Nucleus accumbens (tissue), 56 donors: ENCODE data around the gene MAP2K5.
"Not testable (repeated sequence)": the region's sequence is repeated elsewhere in the genome, so short reads cannot be mapped to it uniquely, and the experiment has no call there.

Source experiments
- DNase-seq, 56 donors: peaks; one replicate each; lab custom pipeline; 2025; lab: John Stamatoyannopoulos, UW

Gene MAP2K5

DNA sequence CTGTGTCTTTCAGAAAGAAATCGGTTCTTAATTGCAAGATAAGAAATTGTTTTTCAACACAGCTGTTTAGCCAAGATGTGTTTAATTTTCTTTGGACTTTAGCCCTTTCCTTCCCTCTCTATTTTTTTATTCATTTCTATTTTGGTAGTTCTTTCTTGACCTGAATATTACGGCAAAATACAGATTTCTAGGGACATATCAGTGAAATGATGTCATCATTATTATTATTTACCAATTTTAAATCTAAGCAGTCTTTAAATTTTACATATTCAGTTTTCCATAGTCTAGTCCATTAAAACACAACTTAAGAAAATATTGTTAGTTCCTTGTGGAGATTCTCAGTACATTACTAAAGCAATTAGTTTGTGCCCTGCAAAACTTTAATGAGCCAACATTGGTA lies 104.3 kb downstream of the MAP2K5 start:
- no peak for DNase-seq

DNA sequence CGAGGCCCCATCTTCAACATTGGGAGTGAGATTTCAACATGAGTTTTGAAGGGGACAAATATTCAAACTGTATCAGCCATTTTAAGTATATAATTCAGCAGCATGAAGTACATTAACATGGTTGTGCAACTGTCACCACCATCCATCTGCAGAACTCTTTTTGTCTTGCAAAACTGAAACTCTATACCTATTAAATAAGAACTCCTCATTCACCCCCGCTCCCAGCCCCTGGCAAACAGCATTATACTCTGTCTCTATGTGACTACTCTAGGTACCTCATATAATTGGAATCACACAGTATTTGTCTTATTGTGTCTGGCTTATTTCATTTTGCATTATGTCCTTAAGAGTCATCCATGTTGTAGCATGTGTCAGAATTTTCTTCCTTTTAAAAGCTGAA lies 110.1 kb downstream of the MAP2K5 start:
- DNase-seq = no peak

DNA sequence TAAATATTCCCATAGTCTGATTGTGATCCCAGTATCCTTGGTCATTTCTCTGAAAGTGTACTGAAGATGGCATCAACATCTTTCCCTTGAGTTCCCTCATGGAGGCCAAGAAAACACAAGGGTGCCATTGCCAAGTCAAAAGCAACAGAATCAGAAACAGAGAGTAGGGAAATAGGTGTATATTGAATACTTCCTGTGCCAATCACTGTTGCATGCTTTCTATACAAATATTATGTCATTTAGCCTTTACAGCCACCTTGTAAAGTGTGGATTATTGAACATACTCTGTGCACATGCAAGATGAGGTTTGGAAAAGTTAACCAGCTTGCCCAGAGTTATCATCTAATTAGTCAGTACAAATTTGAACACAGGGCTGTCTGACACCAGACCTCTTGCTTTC lies 117.9 kb downstream of the MAP2K5 start:
- no peak for DNase-seq

DNA sequence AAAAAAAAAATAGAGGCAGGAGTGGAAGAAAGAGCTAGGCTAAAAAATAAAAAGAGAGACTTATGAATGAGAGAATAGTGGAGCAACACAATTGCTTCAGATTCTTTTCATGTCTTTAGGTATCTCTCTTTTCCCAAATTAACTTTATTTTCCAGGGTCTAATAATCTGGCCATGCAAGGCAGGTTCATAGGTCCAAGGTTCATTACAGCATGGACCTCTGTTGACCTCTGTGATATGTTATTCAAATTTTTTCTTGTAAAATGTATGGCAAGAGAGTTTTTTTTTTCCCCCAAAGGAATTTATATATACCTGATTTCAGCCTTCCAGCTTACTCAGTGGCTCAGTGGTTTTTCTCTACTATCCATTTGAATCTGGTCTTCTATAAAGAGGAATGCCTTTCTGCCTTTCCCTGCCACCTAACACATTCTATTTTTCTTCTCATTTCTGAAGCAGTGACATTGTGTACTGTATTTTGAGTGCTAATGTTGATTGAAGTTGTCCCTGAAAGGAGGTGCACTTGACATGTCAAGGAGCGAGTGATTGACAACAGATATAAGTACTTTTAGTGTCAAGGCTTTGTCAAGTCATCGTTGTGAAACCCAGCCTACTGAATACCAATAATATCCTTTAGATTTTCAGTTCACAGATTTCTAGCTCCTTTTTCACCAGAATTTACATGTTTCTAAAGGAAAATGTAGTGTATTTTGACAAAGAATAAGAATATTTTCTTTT lies 118.5 kb downstream of the MAP2K5 start:
- no peak for DNase-seq

DNA sequence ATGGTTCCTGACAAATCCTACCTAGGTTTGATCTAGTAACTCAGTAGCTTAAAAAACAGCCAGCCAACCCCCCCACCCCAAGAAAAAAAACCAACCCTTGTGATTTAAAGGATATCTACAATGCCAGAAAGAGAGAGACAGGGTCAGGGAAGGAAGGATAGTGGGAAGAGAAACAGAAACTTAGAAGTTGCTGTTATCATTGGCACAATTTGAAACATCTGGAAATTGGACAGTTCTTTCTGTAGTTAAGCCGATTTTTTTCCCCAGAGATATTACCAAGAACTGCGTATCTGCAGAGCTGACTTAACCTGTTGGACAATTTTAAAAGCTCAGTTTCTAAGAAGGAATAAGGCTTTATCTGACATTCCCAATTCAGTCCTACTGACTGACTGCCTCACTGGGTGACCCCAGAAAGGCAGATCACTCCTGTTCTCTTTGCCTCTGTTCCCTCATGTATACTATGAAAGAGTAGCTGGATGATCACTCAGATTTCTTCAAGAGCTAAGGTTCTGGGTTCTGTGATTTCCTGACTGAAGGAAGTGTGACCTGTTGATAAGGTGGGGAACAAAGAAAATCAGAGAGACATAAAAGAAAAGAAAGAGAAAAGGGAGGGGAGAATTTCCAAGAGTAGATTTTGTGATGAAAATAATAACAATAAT lies 128.3 kb downstream of the MAP2K5 start:
- no peak for DNase-seq

DNA sequence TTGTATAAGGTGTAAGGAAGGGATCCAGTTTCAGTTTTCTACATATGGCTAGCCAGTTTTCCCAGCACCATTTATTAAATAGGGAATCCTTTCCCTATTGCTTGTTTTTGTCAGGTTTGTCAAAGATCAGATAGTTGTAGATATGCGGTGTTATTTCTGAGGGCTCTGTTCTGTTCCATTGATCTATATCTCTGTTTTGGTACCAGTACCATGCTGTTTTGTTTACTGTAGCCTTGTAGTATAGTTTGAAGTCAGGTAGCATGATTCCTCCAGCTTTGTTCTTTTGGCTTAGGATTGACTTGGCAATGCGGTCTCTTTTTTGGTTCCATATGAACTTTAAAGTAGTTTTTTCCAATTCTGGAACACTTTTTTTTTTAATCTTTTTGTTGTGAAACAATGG lies 130.3 kb downstream of the MAP2K5 start:
- DNase-seq = not testable (repeated sequence)

DNA sequence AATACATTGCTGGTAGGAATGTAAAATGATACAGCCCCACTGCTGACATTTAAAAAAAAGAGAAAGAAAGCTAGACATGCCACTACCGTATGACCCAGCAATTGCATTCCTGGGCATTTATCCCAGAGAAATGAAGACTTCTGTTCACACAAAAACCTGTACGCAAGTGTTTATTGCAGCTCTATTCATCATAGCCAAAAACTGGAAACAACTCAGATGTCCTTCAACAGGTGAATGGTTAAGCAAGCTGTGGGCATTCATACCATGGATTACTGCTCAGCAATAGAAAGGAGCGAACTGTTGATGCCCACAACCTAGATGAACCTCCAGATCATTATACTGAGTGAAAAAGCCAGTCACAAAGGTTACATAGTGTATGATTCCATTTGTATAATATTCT lies 132.5 kb downstream of the MAP2K5 start:
- no peak for DNase-seq

DNA sequence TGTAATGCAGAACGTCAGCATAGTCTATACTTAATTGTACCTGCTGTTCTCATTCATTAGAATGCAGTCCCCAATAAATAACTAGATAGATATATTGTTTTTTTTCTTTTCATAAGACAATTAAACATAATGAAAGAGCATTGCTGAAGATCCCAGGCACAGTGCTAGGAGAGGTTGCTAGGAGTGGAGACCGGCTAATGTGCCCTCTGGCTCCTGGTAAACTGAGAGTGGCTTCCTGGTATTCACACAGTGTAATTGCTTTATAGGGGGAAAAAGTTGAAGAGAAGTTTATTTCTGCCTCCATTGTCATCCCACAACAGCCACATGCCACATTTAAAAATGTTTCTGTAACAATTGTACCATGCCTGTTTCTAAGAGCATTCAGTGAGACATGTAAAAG lies 135.6 kb downstream of the MAP2K5 start:
- no peak for DNase-seq

DNA sequence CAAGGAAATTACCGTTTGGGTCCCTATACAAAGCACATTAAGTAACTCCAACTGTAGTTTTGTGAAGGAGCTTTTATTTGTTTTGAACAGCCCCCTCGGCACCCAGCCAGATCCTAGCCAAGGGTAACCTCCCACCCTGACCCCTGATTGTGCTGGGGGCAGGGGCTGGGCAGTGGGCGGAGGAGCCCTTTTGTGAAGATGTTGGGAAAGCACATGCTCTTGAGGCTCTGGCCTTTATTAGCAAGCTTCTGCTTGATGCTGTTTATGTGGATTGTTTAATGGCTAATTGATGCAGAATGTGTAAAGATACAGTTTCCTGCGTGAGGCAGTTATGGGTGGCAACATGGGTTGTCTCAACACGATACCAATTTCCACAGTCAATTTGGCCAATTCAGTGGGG lies 136.5 kb downstream of the MAP2K5 start:
- no peak for DNase-seq

DNA sequence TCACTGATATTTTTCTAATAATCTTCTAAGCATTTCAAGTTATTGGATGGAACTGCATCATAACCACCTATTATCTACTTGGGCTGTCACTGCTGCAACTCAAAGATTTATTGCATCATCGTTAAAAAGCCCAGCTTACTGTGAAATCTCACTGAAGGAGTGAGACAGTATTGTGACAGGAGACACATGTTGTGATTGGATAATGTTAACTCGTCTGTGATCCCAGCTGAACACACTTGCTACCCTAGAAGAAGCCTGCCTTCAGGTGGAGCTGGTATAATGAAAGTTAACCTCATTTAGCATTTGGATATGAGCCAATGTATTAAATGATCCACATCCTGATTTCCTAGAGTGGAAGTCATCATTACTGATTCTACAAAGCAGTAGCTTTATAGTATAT lies 138.1 kb downstream of the MAP2K5 start:
- no peak for DNase-seq

DNA sequence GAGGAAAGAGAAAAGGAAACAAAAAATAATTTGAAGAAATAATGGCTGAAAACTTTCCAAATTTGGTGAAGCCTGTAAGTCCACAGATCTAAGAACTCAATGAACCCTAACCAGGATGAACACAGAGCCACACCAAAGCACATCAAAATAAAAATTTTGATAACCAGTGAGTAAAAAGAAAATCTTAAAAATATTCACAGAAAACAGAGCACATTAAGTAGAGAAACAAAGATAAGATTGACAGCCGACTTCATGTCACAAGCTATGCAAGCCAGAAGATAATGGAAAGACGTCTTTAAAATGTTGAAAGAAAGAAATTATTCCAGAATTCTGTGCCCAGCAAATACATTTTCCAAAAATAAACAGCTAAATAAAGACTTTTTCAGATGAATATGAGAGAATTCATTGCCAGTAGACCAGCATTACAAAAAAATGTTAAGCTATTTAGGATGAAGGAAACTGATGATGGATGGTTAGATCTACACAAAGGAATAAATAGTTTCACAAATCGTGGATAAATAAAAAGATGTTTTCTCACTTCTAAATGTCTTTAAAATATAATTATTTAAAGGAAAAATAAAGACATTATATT lies 142.6 kb downstream of the MAP2K5 start:
- no peak for DNase-seq

DNA sequence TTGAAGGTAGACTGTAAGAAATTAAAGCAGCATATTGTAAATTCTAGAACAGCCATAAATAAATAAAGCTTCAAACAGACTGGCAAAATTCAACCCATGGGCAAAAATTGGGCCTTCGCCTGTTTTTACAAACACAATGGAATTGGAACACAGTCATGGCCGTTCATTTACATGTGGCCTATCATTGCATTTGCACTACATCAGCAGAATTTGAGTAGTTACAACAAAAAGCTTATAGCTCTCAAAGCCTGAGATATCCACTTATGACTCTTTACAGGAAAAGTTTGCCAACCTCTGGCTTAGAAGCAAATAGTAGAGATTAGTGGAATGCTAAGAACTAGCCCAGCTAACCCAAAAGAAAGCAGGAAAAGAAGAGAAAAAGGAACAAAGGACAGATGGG lies 143.2 kb downstream of the MAP2K5 start:
- no peak for DNase-seq

DNA sequence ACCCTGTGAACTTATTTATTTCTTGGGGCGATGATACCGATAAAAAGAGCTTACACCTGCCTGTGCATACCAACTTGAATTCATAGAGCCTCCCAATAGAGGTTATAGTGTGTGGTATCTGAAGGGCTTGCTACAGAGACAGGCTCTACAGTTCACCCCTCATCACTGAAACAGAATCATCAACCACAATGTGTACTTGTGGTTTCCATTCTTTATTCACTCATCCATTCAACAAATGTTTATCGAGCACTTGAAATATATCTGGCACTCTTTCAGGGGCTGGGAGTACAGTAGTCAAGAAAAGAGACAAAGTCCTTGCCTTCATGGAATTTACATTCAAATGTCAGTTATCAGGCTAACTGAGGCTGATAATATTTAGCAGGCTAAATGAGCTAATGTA lies 148.4 kb downstream of the MAP2K5 start:
- no peak for DNase-seq

DNA sequence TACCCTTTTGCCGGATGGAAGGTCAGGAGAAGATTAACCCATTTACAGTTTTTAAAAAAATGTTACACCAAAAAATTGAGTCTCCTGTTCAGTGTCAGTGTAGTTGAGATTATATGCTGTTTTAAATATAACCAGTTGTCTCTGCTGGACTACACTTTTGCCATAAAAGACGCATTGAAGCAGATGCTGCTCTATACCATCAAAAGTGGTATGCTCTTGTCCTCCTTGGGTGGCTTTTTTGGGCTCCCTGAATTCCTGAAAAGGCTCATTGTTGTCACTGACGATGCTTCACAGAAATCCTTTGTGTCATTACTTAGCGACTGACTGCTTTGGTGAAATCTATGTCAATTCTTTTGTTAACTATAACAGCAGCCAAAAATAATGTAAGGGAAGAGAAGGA lies 148.9 kb downstream of the MAP2K5 start:
- peak in 3 of 56 donors; percentile 2 to 13 (median 5) for DNase-seq

DNA sequence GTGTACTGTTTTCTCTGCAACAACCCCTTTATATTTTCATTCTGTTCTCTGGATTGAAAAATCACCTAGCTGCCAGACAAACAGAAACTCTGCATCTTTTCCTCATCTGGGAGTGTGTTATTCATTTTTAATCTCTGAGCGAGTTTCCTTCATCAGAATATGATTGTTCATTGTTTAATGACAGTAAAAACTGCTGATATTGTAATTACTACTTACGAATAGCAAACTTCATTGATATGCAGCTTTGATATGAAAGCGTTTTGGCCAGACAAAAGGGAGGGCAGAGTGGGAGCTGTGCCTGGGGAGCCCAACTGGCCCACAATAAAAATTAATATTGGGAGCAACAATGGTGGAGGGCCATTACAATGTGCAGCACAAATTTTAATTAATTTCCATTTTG lies 150.1 kb downstream of the MAP2K5 start:
- DNase-seq = no peak

DNA sequence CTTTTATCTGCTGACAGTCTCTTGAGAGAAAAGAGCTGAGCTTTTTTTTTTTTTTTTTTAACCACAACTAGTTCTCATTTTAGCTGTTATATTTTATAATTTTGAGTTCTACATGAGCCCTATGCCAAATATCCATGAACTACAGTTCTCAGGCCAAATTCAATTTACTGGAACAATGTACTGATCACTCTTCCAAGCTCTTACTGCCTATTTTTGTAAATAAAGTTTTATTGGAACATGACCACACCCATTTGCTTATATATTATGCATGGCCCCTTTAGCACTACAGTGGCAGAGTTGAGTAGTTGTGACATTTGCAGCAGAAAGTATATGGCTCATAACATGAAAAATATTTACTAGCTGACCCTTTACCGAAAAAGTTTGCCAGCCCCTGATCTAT lies 153.6 kb downstream of the MAP2K5 start:
- DNase-seq = no peak

DNA sequence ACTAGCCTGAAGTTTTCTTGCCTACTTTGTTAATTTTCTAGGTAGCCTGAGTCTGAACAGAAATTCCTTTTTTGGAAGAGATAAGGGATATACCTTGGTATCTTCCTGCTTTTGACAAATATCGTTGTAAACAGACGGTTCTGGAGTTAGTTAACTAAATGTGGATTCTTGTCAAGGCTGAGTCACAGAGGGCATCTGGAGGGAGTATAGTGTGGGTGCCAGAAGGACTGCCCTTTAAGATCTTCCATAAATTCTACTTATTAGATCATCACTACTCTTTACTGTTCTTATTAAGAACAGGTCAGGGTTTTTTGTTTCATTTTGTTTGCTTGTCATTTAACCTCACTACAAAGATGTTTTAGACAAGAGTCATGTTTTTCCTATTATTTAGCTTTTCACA lies 157.5 kb downstream of the MAP2K5 start:
- DNase-seq = no peak

DNA sequence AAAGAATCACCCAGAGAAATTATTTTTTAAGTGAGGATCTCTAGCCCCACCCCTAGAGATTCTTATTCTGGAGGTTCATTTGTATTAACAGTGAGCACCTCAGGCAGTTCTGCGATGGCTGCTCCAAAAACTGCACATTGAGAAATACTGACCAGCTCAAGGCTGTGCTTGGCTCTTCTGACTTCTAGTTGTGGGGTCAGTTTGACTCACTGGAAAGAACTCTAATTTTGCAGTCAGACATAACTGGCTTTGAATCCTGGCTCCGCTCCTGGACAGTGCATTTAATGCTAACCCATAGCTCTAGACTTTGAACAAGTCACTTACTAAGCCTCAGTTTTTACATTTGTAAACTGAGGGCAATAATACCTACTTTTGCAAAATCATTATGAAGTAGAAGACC lies 159.2 kb downstream of the MAP2K5 start:
- DNase-seq = no peak

DNA sequence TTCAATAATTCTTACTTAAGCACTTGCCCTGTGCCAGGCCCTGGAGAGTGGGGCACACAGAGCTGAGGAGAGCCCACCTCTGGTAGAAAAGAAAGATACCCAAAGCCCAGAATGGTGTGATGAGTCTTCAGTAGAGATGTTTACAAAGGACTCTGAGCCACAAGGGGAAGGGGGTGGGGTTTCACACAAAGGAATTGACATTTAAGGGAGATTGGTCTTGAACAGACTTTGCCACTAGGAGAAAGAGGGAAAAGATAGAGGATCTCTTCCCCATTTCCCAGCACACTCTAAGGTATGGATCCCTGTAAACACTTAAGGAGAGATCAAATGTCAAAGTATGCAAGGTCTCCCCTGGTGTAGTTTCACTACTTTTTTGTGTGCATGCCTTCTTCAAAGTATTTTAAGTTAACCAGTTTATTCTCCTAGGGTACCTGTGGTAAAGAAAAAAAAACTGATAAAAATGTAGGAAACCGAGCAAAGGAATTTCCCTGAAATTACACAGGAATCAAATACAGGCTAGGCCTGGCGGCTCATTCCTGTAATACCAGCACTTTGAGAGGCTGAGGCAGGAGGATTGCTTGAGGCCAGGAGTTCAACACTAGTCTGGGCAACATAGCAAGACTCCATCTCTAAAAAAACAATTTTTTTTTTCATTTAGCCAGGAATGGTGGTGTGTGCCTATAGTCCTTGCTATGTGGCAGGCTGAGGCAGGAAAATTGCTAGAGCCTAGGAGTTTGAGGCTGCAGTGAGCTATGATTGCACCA lies 165.2 kb downstream of the MAP2K5 start:
- no peak for DNase-seq

DNA sequence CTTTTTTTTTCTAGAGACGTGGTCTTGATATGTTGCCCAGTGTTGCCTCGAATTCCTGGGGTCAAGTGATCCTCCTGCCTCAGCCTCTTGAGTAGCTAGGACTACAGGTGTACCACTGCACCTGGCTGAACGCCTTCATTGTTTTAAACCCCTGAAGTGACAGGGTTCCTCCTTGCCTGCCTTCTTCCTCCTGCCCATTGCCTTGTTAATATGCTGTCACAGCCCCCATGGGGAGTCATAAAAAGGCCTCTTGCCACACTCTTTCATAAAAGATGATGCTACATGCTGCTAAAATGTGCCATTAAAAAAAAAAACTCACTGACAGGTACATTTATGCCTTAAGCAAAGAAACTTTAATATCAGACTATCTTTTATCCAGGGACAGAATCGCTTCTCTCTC lies 166.0 kb downstream of the MAP2K5 start:
- DNase-seq = no peak

DNA sequence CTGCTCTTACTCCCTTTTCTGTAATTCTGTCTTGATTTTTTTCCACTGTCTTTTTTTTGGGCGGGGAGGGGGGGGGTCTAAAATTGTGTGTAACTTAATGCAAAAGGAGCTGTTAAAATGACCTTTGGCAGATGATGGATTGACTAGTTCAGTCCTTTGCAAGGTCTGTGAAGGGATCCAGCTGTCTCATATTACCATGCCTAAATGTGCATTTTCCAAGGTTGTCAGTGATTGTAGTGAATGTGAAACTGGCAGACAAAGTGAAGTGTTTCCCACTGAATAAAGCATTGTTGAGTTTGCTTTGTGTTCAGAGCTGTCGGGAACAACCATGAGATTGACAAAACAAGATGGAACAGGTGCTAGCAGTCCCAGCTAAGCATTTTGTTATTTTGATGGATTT lies 172.7 kb downstream of the MAP2K5 start:
- peak in 3 of 56 donors; percentile 3 to 23 (median 16) for DNase-seq
